Endothelial cell (in vitro differentiated cells): Measurements from ENCODE around the gene FNIP2. TPM values are rescaled to one million over a fixed set of nuclear protein-coding genes. Genes with fewer than 3 reads are reported as not detected.

ENCODE experiments used
- DNase-seq: peaks from one replicate; pipeline ENCODE4 v3.0.0; 2021; ENCODE audit warnings: low spot score
- H3K27ac Mint-ChIP-seq: one replicate; pipeline ENCODE4 v1.8.0; 2021; ENCODE audit warnings: mixed read lengths, inconsistent platforms; ENCODE audit not compliant: unreplicated experiment
- H3K27me3 Mint-ChIP-seq: one replicate; pipeline ENCODE4 v1.8.0; 2021; ENCODE audit warnings: mild to moderate bottlenecking, moderate library complexity, mixed read lengths, inconsistent platforms; ENCODE audit not compliant: unreplicated experiment
- H3K36me3 Mint-ChIP-seq: one replicate; pipeline ENCODE4 v1.8.0; 2021; ENCODE audit warnings: mild to moderate bottlenecking, low read depth, mixed read lengths, inconsistent platforms; ENCODE audit not compliant: unreplicated experiment
- H3K4me1 Mint-ChIP-seq: one replicate; pipeline ENCODE4 v1.8.0; 2021; ENCODE audit warnings: mild to moderate bottlenecking, mixed read lengths, inconsistent platforms; ENCODE audit not compliant: unreplicated experiment
- H3K4me3 Mint-ChIP-seq: one replicate; pipeline ENCODE4 v1.8.0; 2021; ENCODE audit warnings: mild to moderate bottlenecking, mixed read lengths, inconsistent platforms; ENCODE audit not compliant: unreplicated experiment
- H3K9me3 Mint-ChIP-seq: one replicate; pipeline ENCODE4 v1.8.0; 2021; ENCODE audit warnings: mixed read lengths, inconsistent platforms; ENCODE audit not compliant: unreplicated experiment
- CTCF ChIP-seq: fragments of 200-600 bp; sonication (generic); IDR thresholded peaks from one replicate; pipeline ENCODE4 v1.5.0; 2021; ENCODE audit warnings: antibody characterized with exemption; ENCODE audit not compliant: unreplicated experiment
- total RNA-seq: library from RNA; stranded (reverse); fragmentation: NEBNext Ultra II Directional; extraction: Animal tissue kit (Norgen Biotek cat#: 25700); gene quantifications from one replicate; pipeline ENCODE4 v1.2.1, GENCODE V29; 2021; ENCODE audit not compliant: unreplicated experiment

Gene FNIP2
- total RNA-seq, 1 donor from 2014 or later = 34.3 TPM

- Mint-ChIP-seq H3K27ac (no peak overlapping the region), H3K9me3 (no peaks in the 10 kb centered on the region), H3K36me3 (peaks cover 4% of the 10 kb centered on the region), H3K27me3 (no peaks in the 10 kb centered on the region), H3K4me3 (no peak overlapping the region), H3K4me1 (peaks cover 36% of the 10 kb centered on the region)
- TF ChIP-seq CTCF = no peak
- DNase-seq = no peak
Measured at GRCh38 chr4:158829254-158829653, 60.4 kb downstream of the FNIP2 start.

GRCh38 chr4:158833602-158834001, 64.8 kb downstream of the FNIP2 start:
- DNase-seq = no peak
- H3K27ac Mint-ChIP-seq = no peak overlapping the region
- TF ChIP-seq CTCF = no peak
- no peaks in the 10 kb centered on the region for H3K4me1 Mint-ChIP-seq
- no peaks in the 10 kb centered on the region for H3K9me3 Mint-ChIP-seq
- H3K27me3 Mint-ChIP-seq = no peaks in the 10 kb centered on the region
- peaks cover 4% of the 10 kb centered on the region for H3K36me3 Mint-ChIP-seq
- H3K4me3 Mint-ChIP-seq = no peak overlapping the region

DNA sequence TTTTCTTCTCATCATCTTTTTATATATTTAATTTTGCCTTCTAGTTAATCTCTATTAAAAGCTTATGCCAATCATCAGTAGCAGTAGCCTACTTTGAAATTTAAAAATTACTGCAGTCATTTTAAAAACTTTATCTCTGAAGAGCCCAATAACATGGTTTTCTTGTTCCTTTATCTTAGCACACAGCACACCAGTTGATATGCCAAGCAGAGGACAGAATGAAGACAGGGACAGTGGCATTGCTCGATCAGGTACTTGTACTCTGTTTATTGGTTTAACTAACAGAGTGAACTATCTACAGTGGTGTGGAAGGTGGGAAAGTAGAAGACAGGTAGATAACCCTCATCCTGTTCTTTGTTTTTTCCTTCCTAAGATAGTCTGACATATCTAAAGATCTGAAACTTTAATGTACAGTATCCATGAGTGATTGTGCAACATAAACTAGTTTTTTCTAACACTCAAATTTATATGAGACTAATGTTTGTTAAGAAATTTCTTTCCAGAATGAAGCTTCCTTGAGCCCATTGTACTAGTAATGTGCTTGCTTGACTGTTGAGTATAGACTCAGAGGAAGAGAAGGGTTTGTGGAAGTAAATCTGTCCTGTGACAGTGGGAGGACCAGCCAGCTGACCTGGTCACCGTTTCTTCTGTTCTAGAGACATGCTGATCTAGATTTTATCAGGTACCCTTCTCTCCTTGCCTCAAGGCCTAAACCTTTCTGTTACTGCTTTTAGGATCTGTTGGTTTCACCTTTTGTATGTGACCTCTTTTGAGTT, 66.6 kb downstream of the FNIP2 start:
- Mint-ChIP-seq H3K36me3 (peaks cover 5% of the 10 kb centered on the region), H3K9me3 (no peaks in the 10 kb centered on the region), H3K27me3 (no peaks in the 10 kb centered on the region), H3K4me3 (no peak overlapping the region), H3K27ac (no peak overlapping the region), H3K4me1 (no peaks in the 10 kb centered on the region)
- DNase-seq = no peak
- no peak for TF ChIP-seq CTCF

DNA sequence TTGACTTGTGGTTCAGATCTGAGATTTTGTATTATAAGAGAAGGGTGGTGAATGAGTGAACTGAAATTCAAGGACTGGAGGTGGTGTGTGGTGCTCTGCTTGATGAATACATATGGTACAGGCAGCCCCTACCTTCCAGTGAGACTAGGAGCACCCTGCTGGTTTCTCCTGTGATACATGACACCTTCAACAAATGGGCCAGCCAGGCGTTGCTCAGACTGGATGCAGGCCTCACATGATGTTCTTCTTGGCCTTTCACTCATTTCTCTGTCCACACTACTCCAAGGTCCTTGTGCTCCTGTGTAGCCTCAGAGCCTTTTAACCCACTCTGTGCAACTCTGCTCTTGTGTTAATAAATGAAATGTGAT, 67.2 kb downstream of the FNIP2 start:
- Mint-ChIP-seq H3K36me3 (peaks cover 5% of the 10 kb centered on the region), H3K4me1 (no peaks in the 10 kb centered on the region), H3K27ac (no peak overlapping the region), H3K9me3 (no peaks in the 10 kb centered on the region), H3K4me3 (no peak overlapping the region), H3K27me3 (no peaks in the 10 kb centered on the region)
- no peak for DNase-seq
- no peak for TF ChIP-seq CTCF

DNA sequence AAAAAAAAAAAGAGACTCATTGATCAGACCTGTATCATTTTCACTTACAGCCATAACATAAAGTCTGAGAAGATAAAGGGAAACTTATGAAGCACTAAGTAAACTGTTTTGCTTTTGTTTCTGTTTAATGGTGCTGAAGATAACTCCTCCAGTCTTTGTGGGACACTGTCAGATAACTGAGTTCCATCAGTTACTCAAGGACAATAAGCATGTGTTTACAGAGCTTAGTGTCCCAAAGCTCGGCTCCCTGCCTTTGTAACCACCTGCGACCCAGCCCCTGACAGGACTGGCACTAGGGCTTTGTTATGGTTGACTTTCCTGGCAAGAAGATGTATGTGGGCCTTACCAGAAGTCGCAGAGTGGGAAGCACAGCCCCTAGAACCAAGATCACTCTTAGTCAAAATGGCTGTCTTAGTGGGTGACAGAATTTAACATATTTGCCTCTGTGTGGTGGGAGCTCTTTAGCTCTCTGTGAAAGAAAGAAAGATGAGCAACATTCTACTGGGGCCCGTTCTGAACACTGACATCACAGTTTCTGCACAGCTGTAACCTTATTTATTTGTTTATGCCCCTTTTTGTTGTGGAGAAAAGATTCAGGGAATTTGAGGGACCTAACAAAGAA, 68.1 kb downstream of the FNIP2 start:
- no peak for DNase-seq
- no peak overlapping the region for H3K27ac Mint-ChIP-seq
- peaks cover 1% of the 10 kb centered on the region for H3K27me3 Mint-ChIP-seq
- no peaks in the 10 kb centered on the region for H3K9me3 Mint-ChIP-seq
- peaks cover 5% of the 10 kb centered on the region for H3K36me3 Mint-ChIP-seq
- H3K4me3 Mint-ChIP-seq = no peak overlapping the region
- H3K4me1 Mint-ChIP-seq = no peaks in the 10 kb centered on the region
- no peak for TF ChIP-seq CTCF
